Thyroid gland (tissue), 4 donors: ENCODE measurements around the gene IL36A.

ENCODE experiments used
- POLR2A ChIP-seq, 2 donors: fragments of 450-650 bp; IDR thresholded peaks; one replicate each; pipeline ENCODE4 v1.6.1; 2017; ENCODE audit warnings: antibody characterized with exemption in 2 of 2, mild to moderate bottlenecking in 2 of 2, moderate library complexity in 1 of 2
- TF ChIP-seq, protein P1 (sequence below), 6 experiments: fragments of 200-600 bp in 3 of 6; fragments of 450-650 bp in 3 of 6; sonication (generic) in 3 of 6; IDR thresholded peaks; one replicate each; pipeline ENCODE4 v1.5.1; 2016 to 2019; ENCODE audit warnings: antibody characterized with exemption in 6 of 6, mild to moderate bottlenecking in 2 of 6, inconsistent platforms in 1 of 6, moderate library complexity in 1 of 6

DNA sequence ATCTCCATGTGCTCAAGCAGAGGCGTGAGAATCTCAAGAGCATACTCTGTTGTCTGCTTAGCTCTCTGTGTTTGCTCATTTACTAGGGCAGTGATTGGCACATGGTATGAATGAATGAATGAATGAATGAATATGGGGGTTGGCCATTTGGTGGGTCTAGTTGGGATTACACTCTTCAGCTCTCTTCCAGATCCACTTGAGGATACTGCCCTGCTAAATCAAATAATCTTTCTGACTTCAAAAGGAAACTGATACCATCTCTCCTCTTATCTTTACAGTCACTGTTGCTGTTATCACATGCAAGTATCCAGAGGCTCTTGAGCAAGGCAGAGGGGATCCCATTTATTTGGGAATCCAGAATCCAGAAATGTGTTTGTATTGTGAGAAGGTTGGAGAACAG, 25.5 kb upstream of the IL36A start:
- TF ChIP-seq, protein P1, sequence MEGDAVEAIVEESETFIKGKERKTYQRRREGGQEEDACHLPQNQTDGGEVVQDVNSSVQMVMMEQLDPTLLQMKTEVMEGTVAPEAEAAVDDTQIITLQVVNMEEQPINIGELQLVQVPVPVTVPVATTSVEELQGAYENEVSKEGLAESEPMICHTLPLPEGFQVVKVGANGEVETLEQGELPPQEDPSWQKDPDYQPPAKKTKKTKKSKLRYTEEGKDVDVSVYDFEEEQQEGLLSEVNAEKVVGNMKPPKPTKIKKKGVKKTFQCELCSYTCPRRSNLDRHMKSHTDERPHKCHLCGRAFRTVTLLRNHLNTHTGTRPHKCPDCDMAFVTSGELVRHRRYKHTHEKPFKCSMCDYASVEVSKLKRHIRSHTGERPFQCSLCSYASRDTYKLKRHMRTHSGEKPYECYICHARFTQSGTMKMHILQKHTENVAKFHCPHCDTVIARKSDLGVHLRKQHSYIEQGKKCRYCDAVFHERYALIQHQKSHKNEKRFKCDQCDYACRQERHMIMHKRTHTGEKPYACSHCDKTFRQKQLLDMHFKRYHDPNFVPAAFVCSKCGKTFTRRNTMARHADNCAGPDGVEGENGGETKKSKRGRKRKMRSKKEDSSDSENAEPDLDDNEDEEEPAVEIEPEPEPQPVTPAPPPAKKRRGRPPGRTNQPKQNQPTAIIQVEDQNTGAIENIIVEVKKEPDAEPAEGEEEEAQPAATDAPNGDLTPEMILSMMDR (IDR thresholded peaks at IDR 0.05), result no peak
- no peak for TF ChIP-seq POLR2A (IDR thresholded peaks at IDR 0.05)
